Measurements from ENCODE around the gene TNFRSF14. TPM values are rescaled to one million over a fixed set of nuclear protein-coding genes. Genes with fewer than 3 reads are reported as not detected.

Gene TNFRSF14
- total and polyA plus RNA-seq, 2 of the 13 experiments (the other 11 are each of a cell fraction or from before 2014, with no cell fraction given), result 11.9 to 49.9 TPM

DNA sequence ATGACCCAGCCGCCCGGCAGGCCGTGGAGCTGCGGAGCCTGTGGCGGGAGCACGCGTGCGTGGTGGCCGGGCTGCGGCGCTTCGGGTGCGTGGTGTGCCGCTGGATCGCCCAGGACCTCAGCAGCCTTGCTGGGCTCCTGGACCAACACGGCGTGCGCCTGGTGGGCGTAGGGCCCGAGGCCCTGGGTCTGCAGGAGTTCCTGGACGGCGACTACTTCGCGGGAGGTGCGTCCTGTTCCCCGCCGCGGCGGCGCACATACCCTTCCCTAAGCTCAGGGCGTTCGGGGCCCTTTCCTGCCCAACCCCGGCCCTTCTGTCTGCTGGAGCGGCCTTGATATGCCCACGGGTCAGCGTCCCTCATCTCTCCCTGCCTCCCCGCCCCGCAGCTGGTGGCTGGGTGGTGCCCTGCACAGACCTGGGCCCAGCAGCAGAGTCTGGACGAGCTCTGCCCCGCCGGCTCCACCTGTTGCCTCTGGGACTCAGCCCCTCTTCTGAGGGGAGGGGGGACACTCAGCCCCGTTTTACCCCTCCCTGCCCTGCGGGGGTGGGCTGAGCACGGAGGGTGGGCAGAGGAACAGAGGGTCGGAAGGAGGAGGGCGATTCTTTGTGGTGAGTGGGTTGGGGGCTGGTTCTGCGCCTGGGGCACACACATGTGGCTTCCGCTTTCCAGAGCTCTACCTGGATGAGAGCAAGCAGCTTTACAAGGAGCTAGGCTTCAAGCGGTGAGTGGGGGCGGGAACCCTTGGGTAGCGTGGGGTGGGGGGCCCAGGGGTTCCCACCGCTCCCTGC, 31.1 kb downstream of the TNFRSF14 start (continued):
- TF ChIP-seq, protein P1, sequence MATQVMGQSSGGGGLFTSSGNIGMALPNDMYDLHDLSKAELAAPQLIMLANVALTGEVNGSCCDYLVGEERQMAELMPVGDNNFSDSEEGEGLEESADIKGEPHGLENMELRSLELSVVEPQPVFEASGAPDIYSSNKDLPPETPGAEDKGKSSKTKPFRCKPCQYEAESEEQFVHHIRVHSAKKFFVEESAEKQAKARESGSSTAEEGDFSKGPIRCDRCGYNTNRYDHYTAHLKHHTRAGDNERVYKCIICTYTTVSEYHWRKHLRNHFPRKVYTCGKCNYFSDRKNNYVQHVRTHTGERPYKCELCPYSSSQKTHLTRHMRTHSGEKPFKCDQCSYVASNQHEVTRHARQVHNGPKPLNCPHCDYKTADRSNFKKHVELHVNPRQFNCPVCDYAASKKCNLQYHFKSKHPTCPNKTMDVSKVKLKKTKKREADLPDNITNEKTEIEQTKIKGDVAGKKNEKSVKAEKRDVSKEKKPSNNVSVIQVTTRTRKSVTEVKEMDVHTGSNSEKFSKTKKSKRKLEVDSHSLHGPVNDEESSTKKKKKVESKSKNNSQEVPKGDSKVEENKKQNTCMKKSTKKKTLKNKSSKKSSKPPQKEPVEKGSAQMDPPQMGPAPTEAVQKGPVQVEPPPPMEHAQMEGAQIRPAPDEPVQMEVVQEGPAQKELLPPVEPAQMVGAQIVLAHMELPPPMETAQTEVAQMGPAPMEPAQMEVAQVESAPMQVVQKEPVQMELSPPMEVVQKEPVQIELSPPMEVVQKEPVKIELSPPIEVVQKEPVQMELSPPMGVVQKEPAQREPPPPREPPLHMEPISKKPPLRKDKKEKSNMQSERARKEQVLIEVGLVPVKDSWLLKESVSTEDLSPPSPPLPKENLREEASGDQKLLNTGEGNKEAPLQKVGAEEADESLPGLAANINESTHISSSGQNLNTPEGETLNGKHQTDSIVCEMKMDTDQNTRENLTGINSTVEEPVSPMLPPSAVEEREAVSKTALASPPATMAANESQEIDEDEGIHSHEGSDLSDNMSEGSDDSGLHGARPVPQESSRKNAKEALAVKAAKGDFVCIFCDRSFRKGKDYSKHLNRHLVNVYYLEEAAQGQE (IDR thresholded peaks at IDR 0.05; ENCODE audit: borderline replicate concordance in 1 of 2, low read depth in 1 of 2, low read length in 2 of 2), result no peak
- TF ChIP-seq, protein P2, sequence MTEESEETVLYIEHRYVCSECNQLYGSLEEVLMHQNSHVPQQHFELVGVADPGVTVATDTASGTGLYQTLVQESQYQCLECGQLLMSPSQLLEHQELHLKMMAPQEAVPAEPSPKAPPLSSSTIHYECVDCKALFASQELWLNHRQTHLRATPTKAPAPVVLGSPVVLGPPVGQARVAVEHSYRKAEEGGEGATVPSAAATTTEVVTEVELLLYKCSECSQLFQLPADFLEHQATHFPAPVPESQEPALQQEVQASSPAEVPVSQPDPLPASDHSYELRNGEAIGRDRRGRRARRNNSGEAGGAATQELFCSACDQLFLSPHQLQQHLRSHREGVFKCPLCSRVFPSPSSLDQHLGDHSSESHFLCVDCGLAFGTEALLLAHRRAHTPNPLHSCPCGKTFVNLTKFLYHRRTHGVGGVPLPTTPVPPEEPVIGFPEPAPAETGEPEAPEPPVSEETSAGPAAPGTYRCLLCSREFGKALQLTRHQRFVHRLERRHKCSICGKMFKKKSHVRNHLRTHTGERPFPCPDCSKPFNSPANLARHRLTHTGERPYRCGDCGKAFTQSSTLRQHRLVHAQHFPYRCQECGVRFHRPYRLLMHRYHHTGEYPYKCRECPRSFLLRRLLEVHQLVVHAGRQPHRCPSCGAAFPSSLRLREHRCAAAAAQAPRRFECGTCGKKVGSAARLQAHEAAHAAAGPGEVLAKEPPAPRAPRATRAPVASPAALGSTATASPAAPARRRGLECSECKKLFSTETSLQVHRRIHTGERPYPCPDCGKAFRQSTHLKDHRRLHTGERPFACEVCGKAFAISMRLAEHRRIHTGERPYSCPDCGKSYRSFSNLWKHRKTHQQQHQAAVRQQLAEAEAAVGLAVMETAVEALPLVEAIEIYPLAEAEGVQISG (CRISPR knock-in tag; IDR thresholded peaks at IDR 0.05), result peak; percentile 23
- TF ChIP-seq HDAC6 (IDR thresholded peaks at IDR 0.05; ENCODE audit: low read depth, low read length), result no peak
- TF ChIP-seq ZNF501 (CRISPR knock-in tag; IDR thresholded peaks at IDR 0.05), result peak; percentile 49; the same call in 1 of the 2 replicates
- TF ChIP-seq, protein P3, sequence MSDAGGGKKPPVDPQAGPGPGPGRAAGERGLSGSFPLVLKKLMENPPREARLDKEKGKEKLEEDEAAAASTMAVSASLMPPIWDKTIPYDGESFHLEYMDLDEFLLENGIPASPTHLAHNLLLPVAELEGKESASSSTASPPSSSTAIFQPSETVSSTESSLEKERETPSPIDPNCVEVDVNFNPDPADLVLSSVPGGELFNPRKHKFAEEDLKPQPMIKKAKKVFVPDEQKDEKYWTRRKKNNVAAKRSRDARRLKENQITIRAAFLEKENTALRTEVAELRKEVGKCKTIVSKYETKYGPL (CRISPR knock-in tag; IDR thresholded peaks at IDR 0.05), result no peak
- 0 out of 2 replicates have a peak, but pooled peaks have one; percentile 43 for TF ChIP-seq KLF12 (CRISPR knock-in tag; IDR thresholded peaks at IDR 0.05; ENCODE audit: borderline replicate concordance)
- TF ChIP-seq, protein P4, sequence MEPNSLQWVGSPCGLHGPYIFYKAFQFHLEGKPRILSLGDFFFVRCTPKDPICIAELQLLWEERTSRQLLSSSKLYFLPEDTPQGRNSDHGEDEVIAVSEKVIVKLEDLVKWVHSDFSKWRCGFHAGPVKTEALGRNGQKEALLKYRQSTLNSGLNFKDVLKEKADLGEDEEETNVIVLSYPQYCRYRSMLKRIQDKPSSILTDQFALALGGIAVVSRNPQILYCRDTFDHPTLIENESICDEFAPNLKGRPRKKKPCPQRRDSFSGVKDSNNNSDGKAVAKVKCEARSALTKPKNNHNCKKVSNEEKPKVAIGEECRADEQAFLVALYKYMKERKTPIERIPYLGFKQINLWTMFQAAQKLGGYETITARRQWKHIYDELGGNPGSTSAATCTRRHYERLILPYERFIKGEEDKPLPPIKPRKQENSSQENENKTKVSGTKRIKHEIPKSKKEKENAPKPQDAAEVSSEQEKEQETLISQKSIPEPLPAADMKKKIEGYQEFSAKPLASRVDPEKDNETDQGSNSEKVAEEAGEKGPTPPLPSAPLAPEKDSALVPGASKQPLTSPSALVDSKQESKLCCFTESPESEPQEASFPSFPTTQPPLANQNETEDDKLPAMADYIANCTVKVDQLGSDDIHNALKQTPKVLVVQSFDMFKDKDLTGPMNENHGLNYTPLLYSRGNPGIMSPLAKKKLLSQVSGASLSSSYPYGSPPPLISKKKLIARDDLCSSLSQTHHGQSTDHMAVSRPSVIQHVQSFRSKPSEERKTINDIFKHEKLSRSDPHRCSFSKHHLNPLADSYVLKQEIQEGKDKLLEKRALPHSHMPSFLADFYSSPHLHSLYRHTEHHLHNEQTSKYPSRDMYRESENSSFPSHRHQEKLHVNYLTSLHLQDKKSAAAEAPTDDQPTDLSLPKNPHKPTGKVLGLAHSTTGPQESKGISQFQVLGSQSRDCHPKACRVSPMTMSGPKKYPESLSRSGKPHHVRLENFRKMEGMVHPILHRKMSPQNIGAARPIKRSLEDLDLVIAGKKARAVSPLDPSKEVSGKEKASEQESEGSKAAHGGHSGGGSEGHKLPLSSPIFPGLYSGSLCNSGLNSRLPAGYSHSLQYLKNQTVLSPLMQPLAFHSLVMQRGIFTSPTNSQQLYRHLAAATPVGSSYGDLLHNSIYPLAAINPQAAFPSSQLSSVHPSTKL (CRISPR knock-in tag; IDR thresholded peaks at IDR 0.05), result no peak
- TF ChIP-seq ZNF709 (CRISPR knock-in tag; IDR thresholded peaks at IDR 0.05), result no peak
- peak; percentile 68; the same call in 1 of the 2 replicates for TF ChIP-seq ATF7-NPFF (CRISPR knock-in tag; IDR thresholded peaks at IDR 0.05; ENCODE audit: low read depth)
- TF ChIP-seq ZNF567 (CRISPR knock-in tag; IDR thresholded peaks at IDR 0.05; ENCODE audit: borderline replicate concordance), result 0 out of 2 replicates have a peak, but pooled peaks have one; percentile 57
- TF ChIP-seq, protein P5, sequence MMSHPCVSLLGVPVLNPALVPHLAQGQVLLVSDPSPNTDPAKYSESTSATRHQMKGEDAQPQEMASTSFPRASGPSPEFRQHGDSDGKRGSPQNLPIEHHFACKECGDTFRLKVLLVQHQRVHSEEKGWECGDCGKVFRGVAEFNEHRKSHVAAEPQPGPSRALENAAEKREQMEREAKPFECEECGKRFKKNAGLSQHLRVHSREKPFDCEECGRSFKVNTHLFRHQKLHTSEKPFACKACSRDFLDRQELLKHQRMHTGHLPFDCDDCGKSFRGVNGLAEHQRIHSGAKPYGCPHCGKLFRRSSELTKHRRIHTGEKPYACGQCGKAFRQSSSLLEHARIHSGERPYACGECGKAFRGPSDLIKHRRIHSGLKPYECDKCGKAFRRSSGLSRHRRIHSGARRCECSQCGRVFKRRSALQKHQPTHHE (CRISPR knock-in tag; IDR thresholded peaks at IDR 0.05; ENCODE audit: borderline replicate concordance), result 0 out of 2 replicates have a peak, but pooled peaks have one; percentile 19
- no peak for TF ChIP-seq TGIF2 (CRISPR knock-in tag; IDR thresholded peaks at IDR 0.05)
- TF ChIP-seq TAF15 (IDR thresholded peaks at IDR 0.05; ENCODE audit: low read depth, low read length, poor library complexity, severe bottlenecking), result no peak
- TF ChIP-seq ZNF598 (CRISPR knock-in tag; IDR thresholded peaks at IDR 0.05; ENCODE audit: borderline replicate concordance), result no peak
- peak; percentile 86 for TF ChIP-seq ZNF777 (CRISPR knock-in tag; IDR thresholded peaks at IDR 0.05)

All from HepG2 (cell line).